Caco-2 (cell line): Measurements from ENCODE around the gene NDUFAF3. TPM values are rescaled to one million over a fixed set of nuclear protein-coding genes. Genes with fewer than 3 reads are reported as not detected.

ENCODE experiments used
- BruUV-seq: library from RNA; stranded (reverse); fragments of 400-500 nt; replicated peaks from 2 replicates; lab custom pipeline; 2021; lab: Mats Ljungman, UMichigan
- CTCF ChIA-PET: fragments of 300-600 bp; sonication (Branson Sonifier 250); formaldehyde crosslinking; loops from one replicate; lab custom pipeline; 2022; ENCODE audit warnings: antibody characterized with exemption; lab: Charles Lee
- POLR2A ChIA-PET: fragments of 300-600 bp; sonication (Branson Sonifier 250); formaldehyde crosslinking; loops from one replicate; lab custom pipeline; 2022; ENCODE audit warnings: antibody characterized with exemption; lab: Charles Lee
- DNase-seq, 2 experiments: peaks; one replicate each; pipeline versions ENCODE4 v3.0.0 to v3.0.0-alpha.2; 2020 to 2022
- H3K27me3 ChIP-seq: replicated peaks from 2 replicates; pipeline ENCODE4 v1.6.0; 2011; ENCODE audit warnings: low read length; ENCODE audit not compliant: control insufficient read depth, insufficient read depth
- H3K36me3 ChIP-seq: 2 replicates; pipeline ENCODE4 v1.5.1; 2011; ENCODE audit warnings: low read length; ENCODE audit not compliant: control insufficient read depth, insufficient read depth
- H3K4me1 ChIP-seq: fragments of 250-450 bp; sonication (Bioruptor Pico); 2 replicates; pipeline ENCODE4 v1.5.1; 2020; ENCODE audit warnings: mild to moderate bottlenecking
- H3K4me3 ChIP-seq: 2 replicates; pipeline ENCODE4 v1.5.1; 2011; ENCODE audit warnings: low read depth, mild to moderate bottlenecking, control low read depth, low read length
- H3K9me3 ChIP-seq: fragments of 250-450 bp; sonication (Bioruptor Pico); 2 replicates; pipeline ENCODE4 v1.5.1; 2020; ENCODE audit warnings: mild to moderate bottlenecking, moderate library complexity
- H3K27ac Mint-ChIP-seq: one replicate; pipeline ENCODE4 v1.8.0; 2022; ENCODE audit warnings: mixed read lengths; ENCODE audit not compliant: unreplicated experiment
- H3K27me3 Mint-ChIP-seq: one replicate; pipeline ENCODE4 v1.8.0; 2022; ENCODE audit warnings: mixed read lengths; ENCODE audit not compliant: insufficient read depth, unreplicated experiment
- H3K36me3 Mint-ChIP-seq: one replicate; pipeline ENCODE4 v1.8.0; 2022; ENCODE audit warnings: mild to moderate bottlenecking, mixed read lengths; ENCODE audit not compliant: insufficient read depth, unreplicated experiment
- H3K4me1 Mint-ChIP-seq: one replicate; pipeline ENCODE4 v1.8.0; 2022; ENCODE audit warnings: low read depth, mixed read lengths; ENCODE audit not compliant: unreplicated experiment
- H3K4me3 Mint-ChIP-seq: one replicate; pipeline ENCODE4 v1.8.0; 2022; ENCODE audit warnings: mild to moderate bottlenecking, moderate library complexity, mixed read lengths; ENCODE audit not compliant: unreplicated experiment
- H3K9me3 Mint-ChIP-seq: one replicate; pipeline ENCODE4 v1.8.0; 2022; ENCODE audit warnings: mixed read lengths; ENCODE audit not compliant: unreplicated experiment
- CTCF ChIP-seq, 2 experiments: fragments of 200-600 bp in 1 of 2; IDR thresholded peaks; 1 replicate in 1 of 2; 2 replicates in 1 of 2; pipeline versions ENCODE4 v1.5.1 to v1.8.0; 2011 to 2022; ENCODE audit warnings: antibody characterized with exemption in 1 of 2, control low read depth in 1 of 2, inconsistent platforms in 1 of 2, low read depth in 1 of 2, low read length in 1 of 2, mild to moderate bottlenecking in 1 of 2, moderate library complexity in 1 of 2; ENCODE audit not compliant: insufficient read depth in 1 of 2, severe bottlenecking in 1 of 2, unreplicated experiment in 1 of 2
- intact Hi-C: fragments of 100-400 bp; cut with micrococcal nuclease; formaldehyde crosslinking; loops from one replicate; pipeline ENCODE4 v1.10.0; 2022; ENCODE audit not compliant: unreplicated experiment
- total RNA-seq: library from RNA; stranded (reverse); gene quantifications from 2 replicates; pipeline ENCODE4 v1.2.3, GENCODE V29; 2022

NDUFAF3 gene
- total RNA-seq, 1 experiment from 2014 or later: 68.7 TPM

DNA sequence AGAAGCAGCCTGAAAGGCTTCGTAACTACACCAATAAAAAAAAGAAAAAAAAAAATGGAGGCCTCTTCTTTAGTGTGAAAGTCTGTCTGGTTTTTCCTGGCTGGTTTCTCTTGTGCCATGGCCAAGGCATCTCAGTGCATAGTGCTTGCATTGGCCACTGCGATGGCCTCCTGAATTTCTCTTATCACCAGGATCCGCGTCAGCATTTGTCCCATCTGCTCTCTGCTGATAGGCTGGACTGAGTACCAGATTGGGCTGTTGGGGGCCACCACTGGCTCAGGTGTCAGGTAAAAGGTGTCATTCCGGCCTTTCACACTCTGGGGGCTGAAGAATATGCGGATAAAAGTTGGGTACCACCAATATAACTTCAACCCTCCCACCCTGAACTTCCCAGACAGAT, 8.4 kb downstream of the NDUFAF3 start:
- Mint-ChIP-seq H3K27ac (peak overlapping the region; percentile 100), H3K9me3 (no peaks in the 10 kb centered on the region)

DNA sequence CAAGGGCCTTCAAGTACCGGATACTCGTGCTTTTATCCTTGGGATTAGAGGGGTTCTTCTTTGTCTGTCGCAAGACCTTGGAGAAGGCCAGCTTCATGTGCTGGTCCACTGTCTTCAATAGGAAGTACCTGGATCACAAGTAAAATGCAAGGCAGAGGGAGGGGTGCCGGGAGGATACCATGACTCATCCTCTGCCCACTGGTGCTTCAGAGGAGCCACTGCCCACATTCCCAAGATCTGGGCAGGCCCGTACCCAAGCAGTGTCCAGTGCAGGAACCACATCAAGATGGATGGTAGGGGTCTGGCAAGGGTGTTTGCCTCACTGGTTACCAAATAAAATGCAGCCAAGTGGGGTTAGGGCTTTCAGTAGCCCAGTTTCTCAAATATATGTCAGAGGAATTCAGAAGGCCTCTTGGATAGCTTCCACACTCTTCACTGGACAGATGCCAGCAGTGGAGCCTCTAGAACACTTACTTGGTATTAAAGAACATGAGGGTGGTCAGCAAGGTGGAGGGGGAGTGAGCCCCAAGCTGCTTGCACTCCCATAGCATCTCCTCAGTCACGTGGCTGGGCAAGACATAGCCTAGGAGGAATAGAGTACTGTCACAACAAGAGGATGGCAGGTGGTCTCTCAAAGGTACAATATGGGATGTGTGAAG, 10.9 kb downstream of the NDUFAF3 start:
- H3K27me3 Mint-ChIP-seq: no peaks in the 10 kb centered on the region
- peaks cover 14% of the 10 kb centered on the region for H3K4me1 Mint-ChIP-seq
- no peak overlapping the region for H3K27ac Mint-ChIP-seq
- no TSS peak for BruUV-seq
- H3K9me3 Mint-ChIP-seq: no peaks in the 10 kb centered on the region
- Histone ChIP-seq H3K27me3 (no peaks in the 10 kb centered on the region), H3K4me1 (peaks cover 7% of the 10 kb centered on the region), H3K36me3 (peaks cover 3% of the 10 kb centered on the region), H3K4me3 (no peak overlapping the region), H3K9me3 (no peaks in the 10 kb centered on the region)
- no peak for DNase-seq
- ChIA-PET CTCF (no interaction called here), POLR2A (interaction anchor here (0.5 kb wide), 1 partner anchor 445 kb away, joined by 3 read pairs; no protein-coding TSS in a partner anchor)
- peaks cover 91% of the 10 kb centered on the region for H3K36me3 Mint-ChIP-seq
- TF ChIP-seq CTCF (IDR thresholded peaks at IDR 0.05; ENCODE audit: insufficient read depth in 1 of 2, low read depth in 1 of 2, low read length in 1 of 2, severe bottlenecking in 1 of 2, unreplicated experiment in 1 of 2): no peak
- no peak overlapping the region for H3K4me3 Mint-ChIP-seq
- intact Hi-C loops: no loop called here

More for the DNA sequence above, 8.4 kb downstream of the NDUFAF3 start:
- POLR2A ChIA-PET: no interaction called here
- BruUV-seq: no TSS peak
- TF ChIP-seq CTCF (IDR thresholded peaks at IDR 0.05; ENCODE audit: insufficient read depth in 1 of 2, low read depth in 1 of 2, low read length in 1 of 2, severe bottlenecking in 1 of 2, unreplicated experiment in 1 of 2): no peak
- H3K4me1 ChIP-seq: peaks cover 12% of the 10 kb centered on the region
- peaks cover 93% of the 10 kb centered on the region for H3K36me3 Mint-ChIP-seq
- CTCF ChIA-PET: no interaction called here
- H3K9me3 ChIP-seq: no peaks in the 10 kb centered on the region
- no peak overlapping the region for H3K4me3 ChIP-seq
- H3K27me3 ChIP-seq: no peaks in the 10 kb centered on the region
- H3K36me3 ChIP-seq: peaks cover 3% of the 10 kb centered on the region
- H3K4me3 Mint-ChIP-seq: no peak overlapping the region
- no peaks in the 10 kb centered on the region for H3K27me3 Mint-ChIP-seq
- DNase-seq: no peak
- peaks cover 14% of the 10 kb centered on the region for H3K4me1 Mint-ChIP-seq
- intact Hi-C loops: no loop called here

DNA sequence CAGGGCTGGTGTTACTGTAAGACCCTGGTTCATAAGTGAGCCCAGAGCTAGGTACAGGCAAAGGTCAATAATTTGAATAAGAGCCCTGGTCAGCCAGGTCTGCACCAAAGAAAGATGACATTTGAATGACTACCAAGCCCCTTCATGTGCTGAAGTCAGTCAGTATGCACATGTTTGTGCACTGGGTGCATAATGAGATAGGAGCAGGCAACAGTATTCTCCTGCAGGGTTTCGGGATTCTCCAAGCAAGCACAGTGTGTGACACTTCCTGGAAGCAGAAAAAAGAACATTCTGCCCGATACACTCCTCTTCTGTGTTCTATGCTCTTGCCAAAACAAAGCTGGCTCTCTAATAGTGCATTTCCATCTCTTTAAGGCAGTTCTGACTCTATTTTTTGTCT, 12.7 kb downstream of the NDUFAF3 start:
- no peak for DNase-seq
- H3K36me3 Mint-ChIP-seq: peaks cover 74% of the 10 kb centered on the region
- ChIA-PET POLR2A (no interaction called here), CTCF (no interaction called here)
- BruUV-seq: no TSS peak
- H3K9me3 Mint-ChIP-seq: no peaks in the 10 kb centered on the region
- Histone ChIP-seq H3K9me3 (no peaks in the 10 kb centered on the region), H3K4me1 (no peaks in the 10 kb centered on the region), H3K36me3 (peaks cover 3% of the 10 kb centered on the region), H3K27me3 (no peaks in the 10 kb centered on the region), H3K4me3 (no peak overlapping the region)
- no peak for TF ChIP-seq CTCF (IDR thresholded peaks at IDR 0.05; ENCODE audit: insufficient read depth in 1 of 2, low read depth in 1 of 2, low read length in 1 of 2, severe bottlenecking in 1 of 2, unreplicated experiment in 1 of 2)
- H3K27me3 Mint-ChIP-seq: no peaks in the 10 kb centered on the region
- H3K4me3 Mint-ChIP-seq: no peak overlapping the region
- H3K27ac Mint-ChIP-seq: no peak overlapping the region
- intact Hi-C loops: no loop called here
- H3K4me1 Mint-ChIP-seq: peaks cover 1% of the 10 kb centered on the region
